Endothelial cell (in vitro differentiated cells): Measurements from ENCODE around the gene SLAMF9. TPM values are rescaled to one million over a fixed set of nuclear protein-coding genes. Genes with fewer than 3 reads are reported as not detected.

ENCODE experiments used
- DNase-seq: peaks from one replicate; pipeline ENCODE4 v3.0.0; 2021; ENCODE audit warnings: low spot score
- H3K27ac Mint-ChIP-seq: one replicate; pipeline ENCODE4 v1.8.0; 2021; ENCODE audit warnings: mixed read lengths, inconsistent platforms; ENCODE audit not compliant: unreplicated experiment
- H3K27me3 Mint-ChIP-seq: one replicate; pipeline ENCODE4 v1.8.0; 2021; ENCODE audit warnings: mild to moderate bottlenecking, moderate library complexity, mixed read lengths, inconsistent platforms; ENCODE audit not compliant: unreplicated experiment
- H3K36me3 Mint-ChIP-seq: one replicate; pipeline ENCODE4 v1.8.0; 2021; ENCODE audit warnings: mild to moderate bottlenecking, low read depth, mixed read lengths, inconsistent platforms; ENCODE audit not compliant: unreplicated experiment
- H3K4me1 Mint-ChIP-seq: one replicate; pipeline ENCODE4 v1.8.0; 2021; ENCODE audit warnings: mild to moderate bottlenecking, mixed read lengths, inconsistent platforms; ENCODE audit not compliant: unreplicated experiment
- H3K4me3 Mint-ChIP-seq: one replicate; pipeline ENCODE4 v1.8.0; 2021; ENCODE audit warnings: mild to moderate bottlenecking, mixed read lengths, inconsistent platforms; ENCODE audit not compliant: unreplicated experiment
- H3K9me3 Mint-ChIP-seq: one replicate; pipeline ENCODE4 v1.8.0; 2021; ENCODE audit warnings: mixed read lengths, inconsistent platforms; ENCODE audit not compliant: unreplicated experiment
- total RNA-seq: library from RNA; stranded (reverse); fragmentation: NEBNext Ultra II Directional; extraction: Animal tissue kit (Norgen Biotek cat#: 25700); gene quantifications from one replicate; pipeline ENCODE4 v1.2.1, GENCODE V29; 2021; ENCODE audit not compliant: unreplicated experiment
- TF ChIP-seq, protein P1 (sequence below): fragments of 200-600 bp; sonication (generic); IDR thresholded peaks from one replicate; pipeline ENCODE4 v1.5.0; 2021; ENCODE audit warnings: antibody characterized with exemption; ENCODE audit not compliant: unreplicated experiment

SLAMF9 gene
- total RNA-seq, 1 donor from 2014 or later, result not detected

- peaks cover 54% of the 10 kb centered on the region for H3K36me3 Mint-ChIP-seq
- no peak overlapping the region for H3K27ac Mint-ChIP-seq
These were observed 33.4 kb downstream of the SLAMF9 start for GRCh38 chr1:159920651-159921050.

DNA sequence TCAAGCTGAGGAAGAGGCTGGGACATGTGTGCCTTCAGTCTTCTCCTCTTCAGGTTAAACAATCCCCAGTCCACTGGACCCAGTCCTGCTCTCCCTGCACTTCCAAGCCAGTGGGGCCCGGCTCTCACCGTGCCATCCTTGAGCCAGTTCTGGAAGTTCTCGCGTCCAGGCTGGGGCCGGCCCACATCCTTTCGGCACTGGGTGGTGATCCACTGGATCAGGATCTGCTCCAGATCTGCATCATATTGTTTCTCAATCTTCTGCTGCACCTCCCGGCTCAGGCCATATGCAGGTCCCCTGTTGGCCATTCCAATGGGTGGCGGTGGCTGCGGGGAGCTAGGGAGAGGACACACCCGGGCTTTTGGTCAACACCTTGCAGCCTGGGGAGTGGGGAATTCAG, 33.8 kb downstream of the SLAMF9 start:
- Mint-ChIP-seq H3K4me3 (peak overlapping the region; percentile 38), H3K4me1 (peaks cover 36% of the 10 kb centered on the region), H3K9me3 (peaks cover 3% of the 10 kb centered on the region), H3K36me3 (peaks cover 55% of the 10 kb centered on the region), H3K27ac (no peak overlapping the region), H3K27me3 (peaks cover 36% of the 10 kb centered on the region)
- DNase-seq, result no peak
- TF ChIP-seq, protein P1, sequence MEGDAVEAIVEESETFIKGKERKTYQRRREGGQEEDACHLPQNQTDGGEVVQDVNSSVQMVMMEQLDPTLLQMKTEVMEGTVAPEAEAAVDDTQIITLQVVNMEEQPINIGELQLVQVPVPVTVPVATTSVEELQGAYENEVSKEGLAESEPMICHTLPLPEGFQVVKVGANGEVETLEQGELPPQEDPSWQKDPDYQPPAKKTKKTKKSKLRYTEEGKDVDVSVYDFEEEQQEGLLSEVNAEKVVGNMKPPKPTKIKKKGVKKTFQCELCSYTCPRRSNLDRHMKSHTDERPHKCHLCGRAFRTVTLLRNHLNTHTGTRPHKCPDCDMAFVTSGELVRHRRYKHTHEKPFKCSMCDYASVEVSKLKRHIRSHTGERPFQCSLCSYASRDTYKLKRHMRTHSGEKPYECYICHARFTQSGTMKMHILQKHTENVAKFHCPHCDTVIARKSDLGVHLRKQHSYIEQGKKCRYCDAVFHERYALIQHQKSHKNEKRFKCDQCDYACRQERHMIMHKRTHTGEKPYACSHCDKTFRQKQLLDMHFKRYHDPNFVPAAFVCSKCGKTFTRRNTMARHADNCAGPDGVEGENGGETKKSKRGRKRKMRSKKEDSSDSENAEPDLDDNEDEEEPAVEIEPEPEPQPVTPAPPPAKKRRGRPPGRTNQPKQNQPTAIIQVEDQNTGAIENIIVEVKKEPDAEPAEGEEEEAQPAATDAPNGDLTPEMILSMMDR, result no peak

More at GRCh38 chr1:159920651-159921050, 33.4 kb downstream of the SLAMF9 start:
- Mint-ChIP-seq H3K4me1 (peaks cover 35% of the 10 kb centered on the region), H3K4me3 (peak overlapping the region; percentile 38), H3K27me3 (peaks cover 35% of the 10 kb centered on the region), H3K9me3 (peaks cover 3% of the 10 kb centered on the region)
- DNase-seq, result no peak
- TF ChIP-seq, protein P1, result no peak

DNA sequence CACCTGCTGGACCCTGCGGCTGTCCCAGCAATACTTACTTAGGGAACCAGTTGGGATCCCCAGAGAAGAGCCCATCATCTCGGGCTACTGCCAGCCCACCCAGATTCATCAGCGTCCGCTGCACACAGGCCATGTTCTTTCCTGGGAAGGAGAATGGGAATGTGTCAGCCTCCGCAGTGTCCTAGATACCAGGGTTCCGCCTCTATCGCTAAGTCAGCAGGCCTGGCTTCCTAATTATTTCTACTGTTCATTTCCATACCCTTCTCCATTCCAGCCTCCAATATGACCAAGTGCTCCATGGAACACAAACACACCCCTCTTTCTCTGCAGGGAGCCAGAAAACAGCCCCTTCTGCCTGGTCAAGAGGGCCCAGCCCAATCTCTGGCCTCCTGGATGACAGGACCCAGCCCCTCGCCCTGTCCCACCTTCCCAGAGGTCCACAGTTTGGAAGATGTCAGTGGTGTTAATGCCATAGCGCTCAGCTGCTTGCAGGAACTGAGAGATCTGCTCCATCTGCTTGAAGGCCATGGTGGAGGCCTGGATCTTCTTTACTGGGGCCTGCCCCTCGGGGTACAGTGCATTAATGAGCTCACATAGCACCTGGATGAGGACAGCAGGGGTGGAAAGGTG, 34.7 kb downstream of the SLAMF9 start:
- H3K4me3 Mint-ChIP-seq, result peak overlapping the region; percentile 67
- TF ChIP-seq, protein P1, result no peak
- peaks cover 3% of the 10 kb centered on the region for H3K9me3 Mint-ChIP-seq
- DNase-seq, result no peak
- peaks cover 34% of the 10 kb centered on the region for H3K27me3 Mint-ChIP-seq
- H3K36me3 Mint-ChIP-seq, result peaks cover 57% of the 10 kb centered on the region
- H3K4me1 Mint-ChIP-seq, result peaks cover 38% of the 10 kb centered on the region
- H3K27ac Mint-ChIP-seq, result no peak overlapping the region

GRCh38 chr1:159918352-159919200, 35.5 kb downstream of the SLAMF9 start:
- Mint-ChIP-seq H3K27me3 (peaks cover 31% of the 10 kb centered on the region), H3K36me3 (peaks cover 53% of the 10 kb centered on the region), H3K27ac (peak overlapping the region; percentile 16), H3K4me3 (peak overlapping the region; percentile 67), H3K4me1 (peaks cover 32% of the 10 kb centered on the region), H3K9me3 (peaks cover under 1% of the 10 kb centered on the region)
- TF ChIP-seq, protein P1, result no peak
- DNase-seq, result no peak
